ENCODE measurements around the gene PRR14. TPM values are rescaled to one million over a fixed set of nuclear protein-coding genes. Genes with fewer than 3 reads are reported as not detected.
A peak's percentile ranks its signal among the peaks of the same experiment; 100 is the strongest.

Gene PRR14
- total and polyA plus RNA-seq, 10 of the 15 experiments (the other 5 are each of a cell fraction or from before 2014, with no cell fraction given), result 2.5 to 66.8 (median 19.2) TPM

DNA sequence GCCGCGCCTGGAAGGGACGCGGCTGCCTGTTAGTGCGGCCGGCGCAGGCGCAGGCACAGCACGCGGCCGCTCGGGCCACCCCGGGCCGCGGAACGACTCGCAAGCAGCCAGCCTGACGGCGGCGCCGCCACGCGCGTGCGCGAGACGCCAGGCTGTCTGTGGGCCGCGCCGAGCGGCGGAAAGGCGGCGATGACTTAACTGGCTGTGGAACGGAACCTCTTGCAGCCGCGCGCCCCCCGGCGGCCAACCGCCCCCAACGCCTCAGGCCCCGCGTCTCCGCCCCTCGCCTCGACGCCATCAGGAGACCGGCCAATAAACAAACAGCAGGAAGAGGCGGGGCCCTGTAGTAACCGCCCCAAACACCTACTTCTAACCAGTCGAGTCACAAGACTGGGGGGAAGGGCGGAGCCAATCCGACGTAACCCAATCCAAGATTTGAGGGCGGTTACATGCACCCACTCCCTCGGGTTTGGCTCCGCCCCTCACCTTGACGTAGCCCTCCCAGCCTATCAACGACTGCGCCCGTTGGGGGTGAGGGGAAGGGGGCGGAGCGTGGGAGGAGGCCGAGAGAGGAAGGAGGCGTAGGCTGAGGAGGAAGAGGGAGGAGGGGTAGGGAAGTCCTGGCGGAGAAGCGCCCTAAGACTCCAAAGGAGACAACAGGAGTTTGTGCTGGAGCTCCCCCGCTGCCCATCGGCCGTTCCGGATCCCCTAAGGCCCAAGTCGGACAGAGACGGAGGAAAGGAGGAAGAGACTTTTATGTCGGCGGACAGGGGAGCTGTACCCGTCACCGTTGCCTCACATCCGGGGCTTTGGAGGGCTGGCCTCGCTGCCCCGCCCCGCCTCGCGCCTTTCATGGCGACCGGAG is 7.3 kb downstream of the PRR14 start, which contains the start of gene FBRS:
Gene FBRS (plus strand): TSS at position 566 of the 865 bp plus-strand sequence. CDS start 1,088 bp downstream, outside the sequence.
- peaks cover 38% of the 10 kb centered on the region for H3K79me2 ChIP-seq (ENCODE audit: control insufficient read depth, insufficient read depth, low read length)
- intact Hi-C loops (cut with micrococcal nuclease; ENCODE audit: unreplicated experiment) (loop anchor here (1.0 to 10.0 kb wide), 6 partner anchors 8 to 267 kb away; partner anchors contain the start of genes BCL7C, CFAP119, CTF1 and FBXL19), in situ Hi-C loops (cut with MboI) (loop anchor here (25.0 kb wide), 1 partner anchor 1229 kb away; no protein-coding TSS in a partner anchor)
- BruUV-seq (replicated peaks), result no TSS peak
- peak within 1 kb of the TSS; percentile 98 for H3K27ac ChIP-seq (ENCODE audit: control insufficient read depth, insufficient read depth)
- FAIRE-seq, result peak; percentile 99
- peak within 1 kb of the TSS; percentile 87 for H2AFZ ChIP-seq (ENCODE audit: control insufficient read depth, low read depth, low read length)
- peak within 1 kb of the TSS; percentile 89 for H3K4me3 ChIP-seq
- ChIA-PET RAD21 (ENCODE audit: unreplicated experiment) (interaction anchor here (0.8 to 4.4 kb wide), 13 partner anchors 8 to 249 kb away, joined by 3 to 64 read pairs (median 3); partner anchors contain the start of genes DCTPP1, PHKG2, PRR14 and SRCAP), CTCF (interaction anchor here (0.5 to 4.8 kb wide), 13 partner anchors 8 to 473 kb away, joined by 3 to 61 read pairs (median 6); partner anchors contain the start of genes DCTPP1, PRR14 and TBC1D10B), POLR2A (interaction anchor here (0.6 to 4.8 kb wide), 14 partner anchors 8 to 515 kb away, joined by 3 to 36 read pairs (median 6); partner anchors contain the start of genes DCTPP1, PRR14, SEPHS2 and SRCAP), SMC1A (ENCODE audit: uncharacterized antibody, unreplicated experiment) (interaction anchor here (0.6 to 4.6 kb wide), 9 partner anchors 8 to 220 kb away, joined by 3 to 80 read pairs (median 4); partner anchors contain the start of genes PRR14 and ZNF747)
- peaks cover 18 to 32% of the 10 kb centered on the region in 2 experiments for H3K36me3 ChIP-seq (ENCODE audit: control insufficient read depth in 2 of 2, insufficient read depth in 2 of 2, low read length in 1 of 2)
- peak within 1 kb of the TSS; percentile 90 for H3K9ac ChIP-seq (ENCODE audit: control insufficient read depth, insufficient read depth, low read length)
- WGBS (ENCODE audit: insufficient coverage, insufficient replicate concordance, low lambda C conversion rate, missing lambda C conversion rate), result under 1% methylated on average over 76 of the region's 86 CpGs
- ATAC-seq, result peak; percentile 81
- H4K20me1 ChIP-seq (ENCODE audit: control insufficient read depth, insufficient read depth), result 0 out of 2 replicates have a peak, but pooled peaks cover 4% of the 10 kb centered on the region
- H3K27me3 ChIP-seq (replicated peaks in 1 of 2; ENCODE audit: control insufficient read depth in 2 of 2, insufficient read depth in 2 of 2, low read length in 1 of 2), result no peaks in the 10 kb centered on the region
- peaks cover 22% of the 10 kb centered on the region for H3K4me1 ChIP-seq (ENCODE audit: control insufficient read depth, insufficient read depth, low read length)
- no peaks in the 10 kb centered on the region; the same call in 2 of the 3 replicates for H3K9me3 ChIP-seq (replicated peaks; ENCODE audit: control insufficient read depth, insufficient read depth, low read length)
- peak; percentile 99 for DNase-seq (ENCODE audit: low read depth, low spot score)
- H3K4me2 ChIP-seq (ENCODE audit: control insufficient read depth, insufficient read depth), result peak within 1 kb of the TSS; percentile 96
- TF ChIP-seq NRF1 (conservative IDR thresholded peaks at IDR 0.05; ENCODE audit: low read depth, low read length), result peak; percentile 98
- peak; percentile 99 for TF ChIP-seq BACH1 (IDR thresholded peaks at IDR 0.05; ENCODE audit: borderline replicate concordance)
- peak; percentile 98 for TF ChIP-seq LARP7 (IDR thresholded peaks at IDR 0.05)
- TF ChIP-seq ZZZ3 (IDR thresholded peaks at IDR 0.05; ENCODE audit: control insufficient read depth, insufficient read length, low read depth), result no peak
- TF ChIP-seq, protein P1, sequence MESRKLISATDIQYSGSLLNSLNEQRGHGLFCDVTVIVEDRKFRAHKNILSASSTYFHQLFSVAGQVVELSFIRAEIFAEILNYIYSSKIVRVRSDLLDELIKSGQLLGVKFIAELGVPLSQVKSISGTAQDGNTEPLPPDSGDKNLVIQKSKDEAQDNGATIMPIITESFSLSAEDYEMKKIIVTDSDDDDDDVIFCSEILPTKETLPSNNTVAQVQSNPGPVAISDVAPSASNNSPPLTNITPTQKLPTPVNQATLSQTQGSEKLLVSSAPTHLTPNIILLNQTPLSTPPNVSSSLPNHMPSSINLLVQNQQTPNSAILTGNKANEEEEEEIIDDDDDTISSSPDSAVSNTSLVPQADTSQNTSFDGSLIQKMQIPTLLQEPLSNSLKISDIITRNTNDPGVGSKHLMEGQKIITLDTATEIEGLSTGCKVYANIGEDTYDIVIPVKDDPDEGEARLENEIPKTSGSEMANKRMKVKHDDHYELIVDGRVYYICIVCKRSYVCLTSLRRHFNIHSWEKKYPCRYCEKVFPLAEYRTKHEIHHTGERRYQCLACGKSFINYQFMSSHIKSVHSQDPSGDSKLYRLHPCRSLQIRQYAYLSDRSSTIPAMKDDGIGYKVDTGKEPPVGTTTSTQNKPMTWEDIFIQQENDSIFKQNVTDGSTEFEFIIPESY (IDR thresholded peaks at IDR 0.05), result no peak
- no peak for TF ChIP-seq CHD1 (IDR thresholded peaks at IDR 0.05; ENCODE audit: low read depth, low read length)
- no peak for TF ChIP-seq SUZ12 (IDR thresholded peaks at IDR 0.05; ENCODE audit: unreplicated experiment)
- 0 out of 2 replicates have a peak, but pooled peaks have one; percentile 30 for TF ChIP-seq ZBED1 (IDR thresholded peaks at IDR 0.05; ENCODE audit: borderline replicate concordance)
- TF ChIP-seq ATF7 (IDR thresholded peaks at IDR 0.05; ENCODE audit: low read depth), result peak; percentile 79
- TF ChIP-seq ESRRA (IDR thresholded peaks at IDR 0.05; ENCODE audit: low read length), result no peak; the same call in 1 of the 2 replicates
- TF ChIP-seq, protein P2, sequence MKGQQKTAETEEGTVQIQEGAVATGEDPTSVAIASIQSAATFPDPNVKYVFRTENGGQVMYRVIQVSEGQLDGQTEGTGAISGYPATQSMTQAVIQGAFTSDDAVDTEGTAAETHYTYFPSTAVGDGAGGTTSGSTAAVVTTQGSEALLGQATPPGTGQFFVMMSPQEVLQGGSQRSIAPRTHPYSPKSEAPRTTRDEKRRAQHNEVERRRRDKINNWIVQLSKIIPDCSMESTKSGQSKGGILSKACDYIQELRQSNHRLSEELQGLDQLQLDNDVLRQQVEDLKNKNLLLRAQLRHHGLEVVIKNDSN (IDR thresholded peaks at IDR 0.05; ENCODE audit: borderline replicate concordance, extremely low read length, insufficient read depth, low read depth, low read length), result no peak
- no peak for TF ChIP-seq JUNB (IDR thresholded peaks at IDR 0.05)
- peak; percentile 90 for TF ChIP-seq SMAD1 (IDR thresholded peaks at IDR 0.05; ENCODE audit: low read depth, partially characterized antibody)
- TF ChIP-seq IKZF1 (conservative IDR thresholded peaks at IDR 0.05), result peak; percentile 89
- TF ChIP-seq, protein P3, sequence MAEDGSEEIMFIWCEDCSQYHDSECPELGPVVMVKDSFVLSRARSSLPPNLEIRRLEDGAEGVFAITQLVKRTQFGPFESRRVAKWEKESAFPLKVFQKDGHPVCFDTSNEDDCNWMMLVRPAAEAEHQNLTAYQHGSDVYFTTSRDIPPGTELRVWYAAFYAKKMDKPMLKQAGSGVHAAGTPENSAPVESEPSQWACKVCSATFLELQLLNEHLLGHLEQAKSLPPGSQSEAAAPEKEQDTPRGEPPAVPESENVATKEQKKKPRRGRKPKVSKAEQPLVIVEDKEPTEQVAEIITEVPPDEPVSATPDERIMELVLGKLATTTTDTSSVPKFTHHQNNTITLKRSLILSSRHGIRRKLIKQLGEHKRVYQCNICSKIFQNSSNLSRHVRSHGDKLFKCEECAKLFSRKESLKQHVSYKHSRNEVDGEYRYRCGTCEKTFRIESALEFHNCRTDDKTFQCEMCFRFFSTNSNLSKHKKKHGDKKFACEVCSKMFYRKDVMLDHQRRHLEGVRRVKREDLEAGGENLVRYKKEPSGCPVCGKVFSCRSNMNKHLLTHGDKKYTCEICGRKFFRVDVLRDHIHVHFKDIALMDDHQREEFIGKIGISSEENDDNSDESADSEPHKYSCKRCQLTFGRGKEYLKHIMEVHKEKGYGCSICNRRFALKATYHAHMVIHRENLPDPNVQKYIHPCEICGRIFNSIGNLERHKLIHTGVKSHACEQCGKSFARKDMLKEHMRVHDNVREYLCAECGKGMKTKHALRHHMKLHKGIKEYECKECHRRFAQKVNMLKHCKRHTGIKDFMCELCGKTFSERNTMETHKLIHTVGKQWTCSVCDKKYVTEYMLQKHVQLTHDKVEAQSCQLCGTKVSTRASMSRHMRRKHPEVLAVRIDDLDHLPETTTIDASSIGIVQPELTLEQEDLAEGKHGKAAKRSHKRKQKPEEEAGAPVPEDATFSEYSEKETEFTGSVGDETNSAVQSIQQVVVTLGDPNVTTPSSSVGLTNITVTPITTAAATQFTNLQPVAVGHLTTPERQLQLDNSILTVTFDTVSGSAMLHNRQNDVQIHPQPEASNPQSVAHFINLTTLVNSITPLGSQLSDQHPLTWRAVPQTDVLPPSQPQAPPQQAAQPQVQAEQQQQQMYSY (CRISPR knock-in tag; IDR thresholded peaks at IDR 0.05), result no peak
- no peak for TF ChIP-seq CBX5 (IDR thresholded peaks at IDR 0.05; ENCODE audit: low read depth)
